Psoas muscle (tissue), 8 donors: Measurements from ENCODE around the gene FEM1A. TPM values are rescaled to one million over a fixed set of nuclear protein-coding genes. Genes with fewer than 3 reads are reported as not detected.
"Not testable (repeated sequence)": the region's sequence is repeated elsewhere in the genome, so short reads cannot be mapped to it uniquely, and the experiment has no call there.

Experiments used
- ATAC-seq, 4 donors: fragments of 200-7000 bp; cut with Tn5 transposase; one replicate each; pipeline ENCODE4 v1.9.1; 2020; ENCODE audit warnings: moderate library complexity in 3 of 4, mild to moderate bottlenecking in 2 of 4
- DNase-seq, 2 donors: peaks; one replicate each; pipeline ENCODE4 v3.0.0-alpha.2; 2020
- H3K27ac ChIP-seq: fragments of 200-600 bp; one replicate; pipeline ENCODE4 v1.8.0; 2022
- H3K27me3 ChIP-seq, 3 donors: fragments of 200-600 bp in 1 of 3; one replicate each; pipeline versions ENCODE4 v1.6.1 to v1.8.0; 2013 to 2022; ENCODE audit warnings: low read length in 2 of 3, mild to moderate bottlenecking in 2 of 3, moderate library complexity in 1 of 3; ENCODE audit not compliant: insufficient read depth in 3 of 3
- H3K36me3 ChIP-seq, 2 donors: fragments of 200-600 bp in 1 of 2; one replicate each; pipeline versions ENCODE4 v1.6.1 to v1.8.0; 2013 to 2022; ENCODE audit warnings: low read depth in 1 of 2, mild to moderate bottlenecking in 1 of 2, moderate library complexity in 1 of 2; ENCODE audit not compliant: insufficient read depth in 1 of 2
- H3K4me1 ChIP-seq: fragments of 200-600 bp; one replicate; pipeline ENCODE4 v1.8.0; 2022
- H3K4me3 ChIP-seq: fragments of 200-600 bp; one replicate; pipeline ENCODE4 v1.8.0; 2022; ENCODE audit warnings: mild to moderate bottlenecking
- H3K9me3 ChIP-seq: fragments of 200-600 bp; one replicate; pipeline ENCODE4 v1.8.0; 2022
- CTCF ChIP-seq: fragments of 200-600 bp; IDR thresholded peaks from one replicate; pipeline ENCODE4 v1.8.0; 2022; ENCODE audit warnings: antibody characterized with exemption
- WGBS, 3 donors: extraction: QIAGEN DNeasy Blood & Tissue Kit; methylation state at CpG; one replicate each; pipeline versions ENCODE4 v1.1.6 to v1.1.7; 2013; 5-methylcytosine and 5-hydroxymethylcytosine counted together
- intact Hi-C, 2 donors: fragments of 100-400 bp; cut with DNase I; formaldehyde crosslinking; loops; one replicate each; pipeline versions ENCODE4 v1.11.0 to v1.14.2; 2022
- polyA plus RNA-seq, 3 donors: library from polyadenylated mRNA; stranded (reverse); fragments of 200-250 nt; gene quantifications; one replicate each; pipeline ENCODE4 v1.2.3, GENCODE V29; 2013
- total RNA-seq, 4 donors: library from RNA; stranded (reverse); fragmentation: NEBNext Ultra II Directional in 2 of 4; extraction: Animal tissue kit (Norgen Biotek cat#: 25700) in 2 of 4; gene quantifications; one replicate each; pipeline versions ENCODE4 v1.2.1 to v1.2.4, GENCODE V29; 2021 to 2023
- donor health status: healthy with polysubstance abuse.
- donor health status: DM: no; HTN: no; CAD: no; lungs with moderate emphysema.
- donor health status: Bipolar disorder and iron deficiency.
- donor health status: healthy.
- donor health status: DM: yes; HTN: yes; CAD: no.
- donor health status: DM: no; HTN: no; CAD: no.
- donor health status: DM: no; HTN: no; CAD: no.
- donor health status: DM: yes; HTN: yes; CAD: no.

The FEM1A gene
- total and polyA plus RNA-seq, 7 donors: 63.2 to 214 (median 138) TPM

- 92 to 95% (median 93%) methylated on average over 6 of the region's 6 CpGs for WGBS, 3 donors
- H3K4me1 ChIP-seq: peaks cover 5% of the 10 kb centered on the region
- intact Hi-C loops: no loop called here
- ATAC-seq (no peak), DNase-seq (no peak)
- peaks cover 0 to 5% of the 10 kb centered on the region in 2 donors for H3K36me3 ChIP-seq
- no peaks in the 10 kb centered on the region for H3K9me3 ChIP-seq
- peak overlapping the region; percentile 99 for H3K4me3 ChIP-seq
- H3K27me3 ChIP-seq: no peaks in the 10 kb centered on the region
- TF ChIP-seq CTCF: no peak
- peak overlapping the region; percentile 95 for H3K27ac ChIP-seq
Measured at GRCh38 chr19:4830332-4830731, 38.8 kb downstream of the FEM1A start.

GRCh38 chr19:4830768-4831265 lies 39.3 kb downstream of the FEM1A start:
- intact Hi-C loops: no loop called here

GRCh38 chr19:4831304-4831978 lies 39.9 kb downstream of the FEM1A start, which contains the start of gene TICAM1:
TICAM1 (minus strand) TSS chr19:4831712; CDS start chr19:4818377, 13,335 bp downstream.
- Histone ChIP-seq H3K4me3 (peak within 1 kb of the TSS; percentile 99), H3K27ac (peak within 1 kb of the TSS; percentile 95), H3K9me3 (no peaks in the 10 kb centered on the region), H3K36me3 (no peaks in the 10 kb centered on the region), H3K27me3 (no peaks in the 10 kb centered on the region), H3K4me1 (peaks cover 5% of the 10 kb centered on the region)
- no peak for TF ChIP-seq CTCF
- WGBS, 3 donors: 0 to 1% (median 1%) methylated on average over 34 to 52 of the region's 52 CpGs
- peak; percentile 79 to 85 for DNase-seq
- peak; percentile 84 to 94 (median 92) for ATAC-seq
- intact Hi-C loops: no loop called here

More at GRCh38 chr19:4830768-4831265, 39.3 kb downstream of the FEM1A start:
- Histone ChIP-seq H3K4me3 (peak overlapping the region; percentile 99), H3K27me3 (no peaks in the 10 kb centered on the region), H3K27ac (peak overlapping the region; percentile 95), H3K36me3 (no peaks in the 10 kb centered on the region), H3K9me3 (no peaks in the 10 kb centered on the region), H3K4me1 (peaks cover 5% of the 10 kb centered on the region)
- DNase-seq (no peak), ATAC-seq (peak in 1 of 4 donors; percentile 26)
- 63 to 71% (median 65%) methylated on average over 6 of the region's 6 CpGs for WGBS, 3 donors
- no peak for TF ChIP-seq CTCF

- peak in 1 of 4 donors; percentile 30 for ATAC-seq
- H3K36me3 ChIP-seq, H3K4me1 ChIP-seq, H3K27me3 ChIP-seq, DNase-seq, intact Hi-C loops, H3K9me3 ChIP-seq: not testable (repeated sequence)
- WGBS, 3 donors: 26 to 30% (median 26%) methylated on average over 9 of the region's 9 CpGs
- H3K4me3 ChIP-seq: peak overlapping the region; percentile 99
- H3K27ac ChIP-seq: peak overlapping the region; percentile 95
Measured at GRCh38 chr19:4831979-4832340, 40.4 kb downstream of the FEM1A start.

DNA sequence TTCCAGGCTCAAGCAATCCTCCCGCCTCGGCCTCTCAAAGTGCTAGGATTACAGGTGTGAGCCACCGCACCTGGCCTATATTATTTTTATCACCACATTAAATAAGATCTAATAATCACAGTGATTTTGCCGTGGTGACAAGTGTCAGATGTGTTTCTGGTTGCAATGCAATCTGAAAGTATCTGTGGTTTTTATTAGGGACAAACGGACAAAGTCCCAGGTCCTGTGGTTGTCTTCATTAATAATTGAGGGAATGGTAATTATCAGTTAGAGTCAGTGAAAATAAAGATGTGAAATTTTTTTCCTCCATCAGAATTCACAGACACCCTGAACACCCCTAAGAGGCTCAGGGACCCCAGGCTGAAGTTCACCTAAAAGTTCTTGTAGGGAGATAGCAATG lies 41.2 kb downstream of the FEM1A start:
- ATAC-seq (no peak), DNase-seq (no peak)
- WGBS, 3 donors: 76 to 92% (median 81%) methylated on average over 5 of the region's 5 CpGs
- H3K4me1 ChIP-seq: peaks cover 5% of the 10 kb centered on the region
- peak overlapping the region; percentile 95 for H3K27ac ChIP-seq
- intact Hi-C loops: no loop called here
- no peak overlapping the region for H3K4me3 ChIP-seq
- H3K27me3 ChIP-seq: no peaks in the 10 kb centered on the region
- H3K36me3 ChIP-seq: peaks cover 2 to 6% of the 10 kb centered on the region in 2 donors
- H3K9me3 ChIP-seq: no peaks in the 10 kb centered on the region
- no peak for TF ChIP-seq CTCF
